Left ventricle myocardium inferior (tissue), 1 donor: ENCODE measurements around the gene KCNH2. TPM values are rescaled to one million over a fixed set of nuclear protein-coding genes. Genes with fewer than 3 reads are reported as not detected.

ENCODE experiments used
- DNase-seq: peaks from one replicate; pipeline ENCODE4 v3.0.0-alpha.2; 2020
- H3K27ac ChIP-seq: fragments of 200-600 bp; replicated peaks from 2 replicates; pipeline ENCODE4 v1.8.0; 2021
- H3K27me3 ChIP-seq: fragments of 200-600 bp; 2 replicates; pipeline ENCODE4 v1.8.0; 2021; ENCODE audit warnings: low read depth
- H3K36me3 ChIP-seq: fragments of 200-600 bp; 2 replicates; pipeline ENCODE4 v1.8.0; 2021
- H3K4me1 ChIP-seq: fragments of 200-600 bp; 2 replicates; pipeline ENCODE4 v1.8.0; 2021
- H3K4me3 ChIP-seq: fragments of 200-600 bp; 2 replicates; pipeline ENCODE4 v1.8.0; 2021; ENCODE audit warnings: mild to moderate bottlenecking, moderate library complexity
- H3K9me3 ChIP-seq: fragments of 200-600 bp; replicated peaks from 2 replicates; pipeline ENCODE4 v1.8.0; 2021
- intact Hi-C: fragments of 100-400 bp; cut with micrococcal nuclease; formaldehyde crosslinking; loops from one replicate; pipeline ENCODE4 v1.11.0; 2022
- total RNA-seq: library from RNA; stranded (reverse); fragmentation: NEBNext Ultra II Directional; extraction: Animal tissue kit (Norgen Biotek cat#: 25700); gene quantifications from one replicate; pipeline ENCODE4 v1.2.1, GENCODE V29; 2021
- TF ChIP-seq, protein P1 (sequence below): fragments of 200-600 bp; IDR thresholded peaks from 2 replicates; pipeline ENCODE4 v1.8.0; 2021; ENCODE audit warnings: antibody characterized with exemption, mild to moderate bottlenecking, borderline replicate concordance
- donor health status: DM: no; HTN: yes; CAD: no; lungs with severe emphysema.

KCNH2 gene
- total RNA-seq, 1 donor from 2014 or later = 94.1 TPM

- TF ChIP-seq, protein P1, sequence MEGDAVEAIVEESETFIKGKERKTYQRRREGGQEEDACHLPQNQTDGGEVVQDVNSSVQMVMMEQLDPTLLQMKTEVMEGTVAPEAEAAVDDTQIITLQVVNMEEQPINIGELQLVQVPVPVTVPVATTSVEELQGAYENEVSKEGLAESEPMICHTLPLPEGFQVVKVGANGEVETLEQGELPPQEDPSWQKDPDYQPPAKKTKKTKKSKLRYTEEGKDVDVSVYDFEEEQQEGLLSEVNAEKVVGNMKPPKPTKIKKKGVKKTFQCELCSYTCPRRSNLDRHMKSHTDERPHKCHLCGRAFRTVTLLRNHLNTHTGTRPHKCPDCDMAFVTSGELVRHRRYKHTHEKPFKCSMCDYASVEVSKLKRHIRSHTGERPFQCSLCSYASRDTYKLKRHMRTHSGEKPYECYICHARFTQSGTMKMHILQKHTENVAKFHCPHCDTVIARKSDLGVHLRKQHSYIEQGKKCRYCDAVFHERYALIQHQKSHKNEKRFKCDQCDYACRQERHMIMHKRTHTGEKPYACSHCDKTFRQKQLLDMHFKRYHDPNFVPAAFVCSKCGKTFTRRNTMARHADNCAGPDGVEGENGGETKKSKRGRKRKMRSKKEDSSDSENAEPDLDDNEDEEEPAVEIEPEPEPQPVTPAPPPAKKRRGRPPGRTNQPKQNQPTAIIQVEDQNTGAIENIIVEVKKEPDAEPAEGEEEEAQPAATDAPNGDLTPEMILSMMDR = peak; percentile 41
- peak overlapping the region; percentile 58 for H3K4me3 ChIP-seq
- peak; percentile 71 for DNase-seq
- peaks cover 87% of the 10 kb centered on the region for H3K4me1 ChIP-seq
- intact Hi-C loops = no loop called here
- H3K36me3 ChIP-seq = no peaks in the 10 kb centered on the region
- H3K27ac ChIP-seq = peak overlapping the region; percentile 96
- H3K27me3 ChIP-seq = peaks cover 80% of the 10 kb centered on the region
- no peaks in the 10 kb centered on the region for H3K9me3 ChIP-seq
Measured at GRCh38 chr7:150974468-150975391, 3.4 kb downstream of the KCNH2 start.

DNA sequence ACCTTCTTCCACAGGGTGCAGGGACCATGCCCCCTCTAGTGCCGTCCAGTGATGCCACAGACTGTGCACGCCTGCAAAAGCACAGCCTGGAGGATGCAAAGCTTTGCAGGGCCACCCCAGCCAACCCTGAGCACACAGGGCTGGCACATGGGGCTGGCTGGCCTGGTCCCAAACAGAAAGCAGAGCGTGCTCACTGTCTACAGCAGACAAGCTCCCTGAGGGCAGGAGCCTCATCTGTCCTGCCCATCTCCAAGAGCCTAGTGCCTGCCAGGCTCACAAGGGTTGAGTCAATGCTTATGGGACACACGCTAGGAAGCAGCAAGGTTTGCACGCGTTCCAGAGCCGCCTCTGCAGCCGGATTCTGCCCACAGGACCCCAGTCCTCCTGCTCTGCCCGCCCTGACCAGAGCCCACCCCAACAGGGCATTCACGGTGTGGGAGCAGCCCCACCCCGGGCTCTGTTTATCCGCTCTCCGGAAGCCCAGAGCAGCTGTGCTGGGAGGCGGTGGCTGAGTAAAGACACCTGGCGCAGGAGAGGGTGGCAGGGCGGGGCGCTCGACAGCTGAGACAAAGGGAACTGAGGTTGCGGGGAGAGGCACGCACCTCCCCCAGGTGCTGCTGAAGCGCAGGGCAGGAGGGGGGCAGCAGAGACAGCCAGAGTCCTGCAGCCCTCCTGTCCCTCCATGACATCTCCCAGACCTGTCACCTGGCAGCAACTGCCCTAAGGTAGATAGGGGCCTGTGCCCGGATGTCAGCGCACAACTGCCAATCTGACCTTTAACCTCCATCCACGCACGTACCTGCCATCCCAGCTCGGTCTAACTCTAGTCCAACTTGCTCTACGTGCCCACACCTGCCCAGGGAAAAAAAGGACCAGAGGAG, 4.3 kb downstream of the KCNH2 start:
- intact Hi-C loops = no loop called here
- H3K36me3 ChIP-seq = no peaks in the 10 kb centered on the region
- H3K9me3 ChIP-seq = no peaks in the 10 kb centered on the region
- no peak for DNase-seq
- peak overlapping the region; percentile 58 for H3K4me3 ChIP-seq
- TF ChIP-seq, protein P1 = no peak
- H3K4me1 ChIP-seq = peaks cover 87% of the 10 kb centered on the region
- H3K27me3 ChIP-seq = peaks cover 80% of the 10 kb centered on the region
- peak overlapping the region; percentile 96 for H3K27ac ChIP-seq

DNA sequence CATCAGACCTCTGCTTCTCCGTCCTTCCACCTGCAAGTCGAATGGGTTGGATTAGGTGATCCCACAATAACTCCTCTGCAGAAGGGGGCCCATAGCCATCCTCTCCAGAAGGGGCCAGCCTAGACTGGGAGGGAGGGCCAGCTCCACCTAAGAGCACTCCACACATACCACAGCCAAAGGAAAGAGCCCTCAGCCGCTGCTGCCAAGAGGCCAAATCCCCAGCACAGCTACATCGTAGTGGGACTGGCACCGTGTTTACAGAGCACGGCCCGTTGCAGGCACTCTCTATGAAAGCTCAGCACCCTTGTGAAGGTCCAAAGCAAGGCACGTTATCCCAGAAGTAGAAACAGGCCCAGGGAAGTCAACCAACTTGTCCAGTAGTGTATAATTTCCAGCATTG, 5.4 kb downstream of the KCNH2 start:
- H3K9me3 ChIP-seq = no peaks in the 10 kb centered on the region
- H3K4me1 ChIP-seq = peaks cover 91% of the 10 kb centered on the region
- TF ChIP-seq, protein P1 = no peak
- H3K36me3 ChIP-seq = no peaks in the 10 kb centered on the region
- intact Hi-C loops = no loop called here
- H3K27ac ChIP-seq = peak overlapping the region; percentile 96
- H3K4me3 ChIP-seq = no peak overlapping the region
- peaks cover 84% of the 10 kb centered on the region for H3K27me3 ChIP-seq
- no peak for DNase-seq

- Histone ChIP-seq H3K27me3 (peaks cover 83% of the 10 kb centered on the region), H3K27ac (peak overlapping the region; percentile 96), H3K9me3 (no peaks in the 10 kb centered on the region), H3K36me3 (no peaks in the 10 kb centered on the region), H3K4me1 (peaks cover 91% of the 10 kb centered on the region), H3K4me3 (peak overlapping the region; percentile 43)
- DNase-seq = peak; percentile 85
- intact Hi-C loops = no loop called here
- TF ChIP-seq, protein P1 = no peak
Measured at GRCh38 chr7:150972023-150972468, 6.1 kb downstream of the KCNH2 start.

DNA sequence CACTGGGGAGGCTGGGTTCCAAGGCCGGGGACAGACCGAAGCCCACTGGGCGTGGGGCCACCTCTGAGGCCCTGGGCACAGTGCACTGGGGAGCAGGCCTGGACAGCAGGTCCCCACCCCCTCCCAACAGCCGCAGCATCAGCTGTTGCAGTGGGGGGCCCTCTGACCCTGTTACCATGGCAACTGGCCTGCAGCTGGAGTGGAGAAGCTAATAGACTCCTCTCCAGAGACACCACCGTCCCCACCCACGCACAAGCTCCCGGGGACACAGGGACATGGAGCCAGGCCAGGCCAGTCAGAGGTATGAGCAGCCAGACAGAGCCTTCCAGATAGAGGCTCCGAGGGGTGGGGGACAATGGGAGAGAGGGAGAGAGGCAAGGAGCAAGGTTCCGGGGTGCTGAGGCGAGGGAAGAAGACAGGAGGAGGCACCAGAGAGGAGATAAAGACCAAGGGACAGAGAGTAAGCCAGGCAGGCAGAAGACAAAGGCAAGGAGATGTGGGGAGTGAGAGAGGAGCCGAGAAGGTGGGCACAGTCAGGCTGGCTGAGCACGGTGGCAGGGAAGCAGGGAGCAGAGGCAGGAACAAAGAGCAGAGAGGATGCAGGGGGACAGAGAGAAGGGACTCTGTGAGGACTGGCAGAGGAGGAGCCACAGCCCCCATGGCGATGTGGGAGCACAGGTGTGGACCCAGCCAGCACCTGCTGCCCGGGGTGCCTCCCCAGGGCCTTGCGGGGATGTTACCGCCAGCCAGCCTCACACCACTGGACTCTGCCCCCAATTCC, 6.7 kb downstream of the KCNH2 start:
- peak; percentile 52 for DNase-seq
- TF ChIP-seq, protein P1 = no peak
- Histone ChIP-seq H3K27me3 (peaks cover 77% of the 10 kb centered on the region), H3K4me1 (peaks cover 96% of the 10 kb centered on the region), H3K4me3 (peak overlapping the region; percentile 43), H3K9me3 (no peaks in the 10 kb centered on the region), H3K36me3 (no peaks in the 10 kb centered on the region), H3K27ac (peak overlapping the region; percentile 96)
- intact Hi-C loops = no loop called here
